ENCODE data around the gene TEC. TPM values are rescaled to one million over a fixed set of nuclear protein-coding genes. Genes with fewer than 3 reads are reported as not detected.

Gene TEC
- total RNA-seq, 4 donors from 2014 or later: 1.9 to 8.5 (median 5.3) TPM

DNA sequence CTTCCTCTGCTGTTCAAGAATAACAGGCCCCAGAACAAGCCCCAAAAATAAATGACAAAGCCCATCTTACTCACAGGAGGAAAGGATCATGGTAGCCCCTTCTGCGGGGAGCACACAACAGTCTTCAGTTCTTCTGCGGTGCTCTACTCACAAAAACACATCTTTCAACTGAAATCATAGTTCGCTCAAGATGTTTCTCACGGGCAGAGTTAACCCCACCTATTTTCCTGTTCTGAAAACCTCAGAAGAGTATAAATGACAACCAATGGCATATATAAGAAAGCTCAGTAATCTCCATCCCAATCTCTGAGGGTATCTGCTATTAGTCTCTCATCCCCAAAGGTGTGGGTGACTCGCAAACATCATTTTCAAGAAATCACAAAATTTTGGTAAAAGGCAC, 135.6 kb downstream of the TEC start, which contains the start of gene TXK:
TSS of gene TXK (minus strand) at position 170 of the 400 bp plus-strand sequence. CDS start at position 90, 80 bp downstream.
- TF ChIP-seq, protein P1, sequence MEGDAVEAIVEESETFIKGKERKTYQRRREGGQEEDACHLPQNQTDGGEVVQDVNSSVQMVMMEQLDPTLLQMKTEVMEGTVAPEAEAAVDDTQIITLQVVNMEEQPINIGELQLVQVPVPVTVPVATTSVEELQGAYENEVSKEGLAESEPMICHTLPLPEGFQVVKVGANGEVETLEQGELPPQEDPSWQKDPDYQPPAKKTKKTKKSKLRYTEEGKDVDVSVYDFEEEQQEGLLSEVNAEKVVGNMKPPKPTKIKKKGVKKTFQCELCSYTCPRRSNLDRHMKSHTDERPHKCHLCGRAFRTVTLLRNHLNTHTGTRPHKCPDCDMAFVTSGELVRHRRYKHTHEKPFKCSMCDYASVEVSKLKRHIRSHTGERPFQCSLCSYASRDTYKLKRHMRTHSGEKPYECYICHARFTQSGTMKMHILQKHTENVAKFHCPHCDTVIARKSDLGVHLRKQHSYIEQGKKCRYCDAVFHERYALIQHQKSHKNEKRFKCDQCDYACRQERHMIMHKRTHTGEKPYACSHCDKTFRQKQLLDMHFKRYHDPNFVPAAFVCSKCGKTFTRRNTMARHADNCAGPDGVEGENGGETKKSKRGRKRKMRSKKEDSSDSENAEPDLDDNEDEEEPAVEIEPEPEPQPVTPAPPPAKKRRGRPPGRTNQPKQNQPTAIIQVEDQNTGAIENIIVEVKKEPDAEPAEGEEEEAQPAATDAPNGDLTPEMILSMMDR (IDR thresholded peaks at IDR 0.05; ENCODE audit: low read depth): no peak

DNA sequence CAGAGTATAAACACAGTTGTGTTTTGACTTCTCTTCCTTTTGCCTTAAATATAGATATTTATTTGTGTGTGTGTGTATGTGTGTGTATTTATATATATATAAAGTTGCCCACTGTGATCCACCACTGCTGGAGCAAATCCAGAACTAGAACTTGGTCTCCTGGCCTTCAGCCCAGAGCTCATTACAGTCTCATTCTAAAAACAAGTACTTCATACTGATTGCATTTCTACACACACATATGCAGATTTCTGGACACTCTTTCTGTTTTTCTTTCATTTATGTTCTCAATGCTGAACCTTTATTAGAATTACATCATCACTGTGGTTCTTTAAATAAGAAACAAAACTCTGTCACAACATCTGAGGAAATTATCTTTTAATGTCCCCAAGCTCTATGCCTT, 136.0 kb downstream of the TEC start:
- TF ChIP-seq, protein P1 (IDR thresholded peaks at IDR 0.05; ENCODE audit: low read depth): no peak

DNA sequence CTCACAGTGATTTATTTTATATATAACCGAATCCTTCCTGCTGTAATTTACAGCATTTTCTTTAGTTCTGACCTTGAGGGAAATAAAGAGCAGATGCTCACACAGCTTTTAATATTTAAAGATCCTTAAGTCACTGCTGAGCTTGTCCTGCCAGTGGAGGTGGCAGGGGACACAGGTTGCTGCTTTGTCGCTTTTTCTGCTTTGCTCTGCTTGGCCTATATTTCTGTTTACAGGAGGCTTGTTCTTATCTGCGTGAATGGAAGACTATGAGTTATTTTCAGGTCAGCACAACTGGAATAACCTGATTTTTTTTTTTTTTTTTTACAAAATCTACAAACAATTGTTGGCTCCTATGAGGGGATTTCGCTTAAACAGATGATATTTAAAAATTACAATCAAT, 137.9 kb downstream of the TEC start:
- TF ChIP-seq, protein P1 (IDR thresholded peaks at IDR 0.05; ENCODE audit: low read depth): no peak

DNA sequence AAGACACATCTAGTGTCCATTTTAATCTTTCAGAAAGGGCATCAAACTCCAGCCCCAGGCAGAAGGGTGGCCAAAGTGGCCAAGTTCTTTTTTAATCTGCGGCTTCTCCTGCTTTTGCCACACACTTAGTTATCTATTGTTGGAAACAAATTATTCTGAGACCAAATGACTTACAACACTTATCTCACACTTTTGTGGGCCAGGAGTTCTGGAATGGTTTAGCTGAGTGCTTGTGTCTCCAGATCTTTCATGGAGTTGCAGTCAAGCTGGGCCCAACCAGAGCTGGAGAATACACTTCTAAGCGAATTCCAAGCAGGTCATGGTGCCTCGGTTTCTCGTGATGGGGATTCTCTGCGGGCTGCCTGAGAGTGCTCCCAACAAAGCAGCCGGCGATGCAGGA, 139.5 kb downstream of the TEC start:
- TF ChIP-seq, protein P1 (IDR thresholded peaks at IDR 0.05; ENCODE audit: low read depth): no peak

DNA sequence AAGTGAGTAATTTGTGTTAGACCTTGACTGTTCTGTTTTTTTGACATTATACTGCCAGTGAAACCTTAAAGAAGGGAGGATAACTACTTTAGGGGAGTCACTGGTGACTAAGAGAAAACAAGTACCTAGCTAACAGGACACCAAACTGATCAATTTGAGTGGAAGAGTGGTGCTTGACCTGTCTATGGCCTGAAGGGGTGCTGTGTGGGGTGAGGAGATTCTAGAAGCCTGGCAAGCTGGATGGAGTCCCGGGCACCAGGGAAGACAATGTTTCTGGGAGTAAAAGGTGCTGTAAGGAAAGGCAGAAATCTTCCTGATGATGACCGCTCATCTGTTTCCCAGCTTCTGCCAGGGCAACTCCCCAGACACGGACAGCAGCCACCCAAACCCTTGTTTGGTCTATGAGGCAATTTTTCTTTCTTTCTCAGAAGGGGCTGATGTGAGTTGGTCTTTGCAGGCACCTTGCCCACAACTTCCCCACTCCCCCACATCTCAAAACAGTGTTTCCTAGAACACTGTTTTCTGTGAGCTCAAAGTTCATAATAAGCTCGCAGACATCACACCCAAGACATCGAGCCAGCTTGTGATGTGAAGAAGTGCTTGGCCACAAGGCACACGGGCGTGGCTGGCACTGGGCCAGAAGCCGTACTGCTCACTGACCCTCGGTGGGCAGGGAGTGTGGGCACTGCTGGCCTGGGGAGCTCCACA, 140.2 kb downstream of the TEC start:
- TF ChIP-seq, protein P1 (IDR thresholded peaks at IDR 0.05; ENCODE audit: low read depth): no peak

DNA sequence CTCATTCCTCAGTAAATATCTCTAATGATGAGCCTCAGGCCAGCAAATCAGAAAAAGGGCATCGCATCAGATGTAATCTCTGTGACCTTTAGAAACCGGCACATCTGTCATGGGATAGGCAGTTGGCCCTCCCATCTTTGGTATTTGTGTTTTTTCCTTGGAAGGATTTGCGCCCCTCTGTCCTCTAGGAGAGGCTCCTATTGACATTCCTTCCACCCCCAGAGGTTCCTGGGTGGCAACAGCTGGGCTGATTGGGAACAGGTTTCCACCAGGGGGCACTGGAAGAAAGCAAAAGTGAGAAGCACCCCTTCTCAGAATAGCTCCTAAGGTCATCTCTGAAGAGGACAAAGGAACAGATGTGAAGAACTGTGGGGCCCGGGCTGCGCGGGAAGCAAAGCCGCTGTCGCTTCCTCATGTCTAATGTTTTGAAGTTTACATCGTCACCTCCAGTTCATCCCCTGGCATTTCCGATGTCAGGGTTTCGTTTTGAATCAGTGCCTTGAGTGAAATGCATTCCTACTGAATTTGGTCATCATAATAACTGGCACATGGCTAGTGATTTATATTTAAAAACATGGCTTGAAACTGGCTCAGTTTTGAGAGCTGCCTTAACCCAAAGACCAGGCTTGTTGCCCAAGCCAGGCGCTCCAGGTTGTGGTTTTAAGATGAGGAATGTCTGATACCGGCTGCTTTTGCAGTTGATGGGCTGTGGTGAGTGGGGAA, 141.8 kb downstream of the TEC start:
- TF ChIP-seq, protein P1 (IDR thresholded peaks at IDR 0.05; ENCODE audit: low read depth): no peak

DNA sequence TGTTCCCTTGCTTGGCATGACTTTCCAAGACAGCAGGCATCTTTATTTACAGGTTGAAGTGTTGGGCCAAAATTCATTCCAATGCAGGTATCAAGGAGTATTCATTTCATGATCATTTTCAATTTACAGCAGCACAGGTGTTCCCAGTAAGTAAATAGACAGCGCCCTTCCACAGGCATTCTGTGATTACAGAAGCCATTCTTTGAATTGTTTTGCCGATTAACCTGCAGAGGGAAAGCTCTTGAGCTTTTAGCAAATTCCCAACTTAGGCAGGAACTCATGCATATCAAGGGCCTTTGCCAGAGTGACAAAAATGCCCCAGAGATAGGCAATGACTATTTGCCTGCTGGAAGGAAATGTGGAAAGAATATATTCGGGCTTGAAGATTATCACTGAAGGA, 142.4 kb downstream of the TEC start:
- TF ChIP-seq, protein P1 (IDR thresholded peaks at IDR 0.05; ENCODE audit: low read depth): no peak

Measured in subcutaneous adipose tissue (tissue), 4 donors.